H1 (cell line): ENCODE results near the gene AGPAT2.

Source experiments
- ATF3 ChIP-seq: IDR thresholded peaks from 2 replicates; pipeline ENCODE4 v1.6.1; 2011; ENCODE audit warnings: low read depth, mild to moderate bottlenecking, low read length; ENCODE audit not compliant: insufficient read depth
- CHD1 ChIP-seq: IDR thresholded peaks from 2 replicates; pipeline ENCODE4 v1.6.1; 2012; ENCODE audit warnings: low read depth, low read length, improper control_type of control experiment
- CTCF ChIP-seq, 3 experiments: IDR thresholded peaks; 1 replicate in 2 of 3; 2 replicates in 1 of 3; pipeline versions ENCODE4 v1.5.1 to v1.6.1; 2011; ENCODE audit warnings: low read length in 3 of 3, mild to moderate bottlenecking in 3 of 3, inconsistent platforms in 2 of 3, low read depth in 1 of 3, moderate library complexity in 1 of 3; ENCODE audit not compliant: insufficient read depth in 1 of 3; ENCODE audit errors: control extremely low read depth in 1 of 3
- EGR1 ChIP-seq: IDR thresholded peaks from 2 replicates; pipeline ENCODE4 v1.6.1; 2011; ENCODE audit warnings: low read depth, low read length, borderline replicate concordance
- EP300 ChIP-seq, 2 experiments: IDR thresholded peaks; 1 replicate in 1 of 2; 2 replicates in 1 of 2; pipeline ENCODE4 v1.6.1; 2011 to 2012; ENCODE audit warnings: low read depth in 2 of 2, low read length in 2 of 2, mild to moderate bottlenecking in 2 of 2, borderline replicate concordance in 1 of 2, inconsistent platforms in 1 of 2, moderate library complexity in 1 of 2
- EZH2 ChIP-seq: fragments of 200-600 bp; sonication (generic); IDR thresholded peaks from 2 replicates; pipeline ENCODE4 v1.7.1; 2012; ENCODE audit warnings: low read depth, mild to moderate bottlenecking, moderate library complexity, low read length, inconsistent platforms; ENCODE audit not compliant: severe bottlenecking
- GABPA ChIP-seq: IDR thresholded peaks from 2 replicates; pipeline ENCODE4 v1.6.1; 2011; ENCODE audit warnings: mild to moderate bottlenecking, low read length, moderate library complexity, borderline replicate concordance; ENCODE audit not compliant: insufficient read depth
- HDAC6 ChIP-seq: IDR thresholded peaks from one replicate; pipeline ENCODE4 v1.7.1; 2012; ENCODE audit warnings: low read depth, mild to moderate bottlenecking, inconsistent platforms, low read length, moderate library complexity
- JUND ChIP-seq: IDR thresholded peaks from 2 replicates; pipeline ENCODE4 v1.6.1; 2011; ENCODE audit warnings: mild to moderate bottlenecking, improper control_type of control experiment, low read length
- NANOG ChIP-seq: IDR thresholded peaks from 2 replicates; pipeline ENCODE4 v1.6.1; 2011; ENCODE audit warnings: low read length, low read depth, mild to moderate bottlenecking, inconsistent platforms; ENCODE audit not compliant: insufficient read depth, poor library complexity, severe bottlenecking
- RXRA ChIP-seq: IDR thresholded peaks from 2 replicates; pipeline ENCODE4 v1.6.1; 2011; ENCODE audit warnings: low read depth, mild to moderate bottlenecking, low read length, moderate library complexity; ENCODE audit not compliant: insufficient read depth

GRCh38 chr9:136668983-136669790, 18.1 kb downstream of the AGPAT2 start:
- no peak for TF ChIP-seq HDAC6
- TF ChIP-seq CHD1, result no peak
- TF ChIP-seq EGR1, result no peak
- TF ChIP-seq EP300 (IDR thresholded peaks at IDR 0.05; ENCODE audit: borderline replicate concordance in 1 of 2, low read depth in 2 of 2, low read length in 2 of 2), result no peak
- no peak for TF ChIP-seq CTCF (IDR thresholded peaks at IDR 0.05; ENCODE audit: control extremely low read depth in 1 of 3, insufficient read depth in 1 of 3, low read depth in 1 of 3, low read length in 3 of 3)
- TF ChIP-seq NANOG, result no peak
- TF ChIP-seq JUND, result no peak
- TF ChIP-seq GABPA, result no peak
- no peak for TF ChIP-seq EZH2
- TF ChIP-seq ATF3, result no peak
- no peak for TF ChIP-seq RXRA
